Loucy (cell line): ENCODE measurements around the gene SOD1.
A peak's percentile ranks its signal among the peaks of the same experiment; 100 is the strongest.

ENCODE experiments used
- H2AFZ ChIP-seq: fragments of 200-600 bp; sonication (generic); 2 replicates; pipeline ENCODE4 v1.6.0; 2016; ENCODE audit warnings: antibody characterized with exemption, mild to moderate bottlenecking, low read length, moderate library complexity
- H3F3A ChIP-seq: fragments of 200-600 bp; 2 replicates; pipeline ENCODE4 v1.6.0; 2016; ENCODE audit warnings: antibody characterized with exemption, low read depth, mild to moderate bottlenecking
- H3K27me3 ChIP-seq: fragments of 200-600 bp; sonication (generic); 2 replicates; pipeline ENCODE4 v1.6.1; 2014; ENCODE audit warnings: low read length, mild to moderate bottlenecking; ENCODE audit not compliant: insufficient read depth, poor library complexity, severe bottlenecking
- H3K36me3 ChIP-seq: fragments of 200-600 bp; sonication (generic); 2 replicates; pipeline ENCODE4 v1.6.1; 2016; ENCODE audit warnings: low read length; ENCODE audit not compliant: insufficient read depth
- H3K4me1 ChIP-seq: fragments of 200-600 bp; sonication (generic); 2 replicates; pipeline ENCODE4 v1.5.1; 2014; ENCODE audit warnings: low read length, mild to moderate bottlenecking; ENCODE audit not compliant: insufficient read depth, poor library complexity, severe bottlenecking
- H3K4me2 ChIP-seq: fragments of 200-600 bp; sonication (generic); 2 replicates; pipeline ENCODE4 v1.6.0; 2014; ENCODE audit warnings: antibody characterized with exemption, low read length, low read depth, mild to moderate bottlenecking; ENCODE audit not compliant: poor library complexity, severe bottlenecking
- H3K4me3 ChIP-seq: fragments of 200-600 bp; sonication (generic); 2 replicates; pipeline ENCODE4 v1.5.1; 2014; ENCODE audit warnings: low read length, mild to moderate bottlenecking, mixed read lengths; ENCODE audit not compliant: poor library complexity, severe bottlenecking
- H3K79me2 ChIP-seq: fragments of 200-600 bp; sonication (generic); 2 replicates; pipeline ENCODE4 v1.6.1; 2014; ENCODE audit warnings: low read length; ENCODE audit not compliant: insufficient read depth
- H3K9ac ChIP-seq: fragments of 200-600 bp; sonication (generic); 2 replicates; pipeline ENCODE4 v1.6.0; 2014; ENCODE audit warnings: mild to moderate bottlenecking, low read depth, low read length, moderate library complexity; ENCODE audit not compliant: poor library complexity, severe bottlenecking
- H3K9me2 ChIP-seq: fragments of 200-600 bp; sonication (generic); replicated peaks from 2 replicates; pipeline ENCODE4 v1.6.1; 2016; ENCODE audit warnings: low read depth, low read length, mixed read lengths
- H3K9me3 ChIP-seq: fragments of 200-600 bp; sonication (generic); 2 replicates; pipeline ENCODE4 v1.6.1; 2014; ENCODE audit warnings: mild to moderate bottlenecking, antibody characterized with exemption, low read length, low read depth; ENCODE audit not compliant: insufficient read depth
- H4K20me1 ChIP-seq: fragments of 200-600 bp; sonication (generic); 2 replicates; pipeline ENCODE4 v1.6.0; 2014; ENCODE audit warnings: antibody characterized with exemption, low read length, mild to moderate bottlenecking; ENCODE audit not compliant: insufficient read depth, poor library complexity, severe bottlenecking
- EZH2phosphoT487 ChIP-seq: fragments of 200-600 bp; IDR thresholded peaks from 2 replicates; pipeline ENCODE4 v1.6.1; 2018; ENCODE audit warnings: antibody characterized with exemption, mild to moderate bottlenecking, moderate library complexity, borderline replicate concordance
- TF ChIP-seq, protein P1 (sequence below): fragments of 200-600 bp; sonication (generic); conservative IDR thresholded peaks from 2 replicates; pipeline ENCODE4 v1.5.1; 2014; ENCODE audit warnings: mild to moderate bottlenecking, antibody characterized with exemption, low read length

The SOD1 gene

GRCh38 chr21:31656199-31657095 is 3.0 kb upstream of the SOD1 start:
- peaks cover 33% of the 10 kb centered on the region for H3K4me1 ChIP-seq
- H3K9ac ChIP-seq: no peak overlapping the region
- no peak overlapping the region for H3K4me3 ChIP-seq
- H3K9me2 ChIP-seq: no peaks in the 10 kb centered on the region
- H2AFZ ChIP-seq: no peak overlapping the region
- peaks cover 19% of the 10 kb centered on the region for H3K79me2 ChIP-seq
- H3K36me3 ChIP-seq: no peaks in the 10 kb centered on the region
- no peaks in the 10 kb centered on the region for H3K9me3 ChIP-seq
- peaks cover 13% of the 10 kb centered on the region for H4K20me1 ChIP-seq
- peak overlapping the region; percentile 65 for H3K4me2 ChIP-seq
- no peaks in the 10 kb centered on the region for H3K27me3 ChIP-seq
- no peaks in the 10 kb centered on the region for H3F3A ChIP-seq
- no peak for TF ChIP-seq EZH2phosphoT487
- TF ChIP-seq, protein P1, sequence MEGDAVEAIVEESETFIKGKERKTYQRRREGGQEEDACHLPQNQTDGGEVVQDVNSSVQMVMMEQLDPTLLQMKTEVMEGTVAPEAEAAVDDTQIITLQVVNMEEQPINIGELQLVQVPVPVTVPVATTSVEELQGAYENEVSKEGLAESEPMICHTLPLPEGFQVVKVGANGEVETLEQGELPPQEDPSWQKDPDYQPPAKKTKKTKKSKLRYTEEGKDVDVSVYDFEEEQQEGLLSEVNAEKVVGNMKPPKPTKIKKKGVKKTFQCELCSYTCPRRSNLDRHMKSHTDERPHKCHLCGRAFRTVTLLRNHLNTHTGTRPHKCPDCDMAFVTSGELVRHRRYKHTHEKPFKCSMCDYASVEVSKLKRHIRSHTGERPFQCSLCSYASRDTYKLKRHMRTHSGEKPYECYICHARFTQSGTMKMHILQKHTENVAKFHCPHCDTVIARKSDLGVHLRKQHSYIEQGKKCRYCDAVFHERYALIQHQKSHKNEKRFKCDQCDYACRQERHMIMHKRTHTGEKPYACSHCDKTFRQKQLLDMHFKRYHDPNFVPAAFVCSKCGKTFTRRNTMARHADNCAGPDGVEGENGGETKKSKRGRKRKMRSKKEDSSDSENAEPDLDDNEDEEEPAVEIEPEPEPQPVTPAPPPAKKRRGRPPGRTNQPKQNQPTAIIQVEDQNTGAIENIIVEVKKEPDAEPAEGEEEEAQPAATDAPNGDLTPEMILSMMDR: no peak

- no peaks in the 10 kb centered on the region for H3K36me3 ChIP-seq
- no peak overlapping the region for H3K4me2 ChIP-seq
- H3K4me3 ChIP-seq: no peak overlapping the region
- H3K9ac ChIP-seq: no peak overlapping the region
- H3K4me1 ChIP-seq: peaks cover 43% of the 10 kb centered on the region
- no peaks in the 10 kb centered on the region for H3K9me3 ChIP-seq
- no peaks in the 10 kb centered on the region for H3F3A ChIP-seq
- no peaks in the 10 kb centered on the region for H3K9me2 ChIP-seq
- no peaks in the 10 kb centered on the region for H3K27me3 ChIP-seq
- H4K20me1 ChIP-seq: peaks cover 21% of the 10 kb centered on the region
- peaks cover 35% of the 10 kb centered on the region for H3K79me2 ChIP-seq
- TF ChIP-seq, protein P1: no peak
- no peak for TF ChIP-seq EZH2phosphoT487
- no peak overlapping the region for H2AFZ ChIP-seq
Measured at GRCh38 chr21:31658053-31658452, 1.4 kb upstream of the SOD1 start.

DNA sequence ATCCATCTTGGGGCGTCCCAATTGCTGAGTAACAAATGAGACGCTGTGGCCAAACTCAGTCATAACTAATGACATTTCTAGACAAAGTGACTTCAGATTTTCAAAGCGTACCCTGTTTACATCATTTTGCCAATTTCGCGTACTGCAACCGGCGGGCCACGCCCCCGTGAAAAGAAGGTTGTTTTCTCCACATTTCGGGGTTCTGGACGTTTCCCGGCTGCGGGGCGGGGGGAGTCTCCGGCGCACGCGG is 282 bp upstream of the SOD1 start:
- H3K9me3 ChIP-seq: no peaks in the 10 kb centered on the region
- H3K27me3 ChIP-seq: no peaks in the 10 kb centered on the region
- H4K20me1 ChIP-seq: peaks cover 32% of the 10 kb centered on the region
- H3K4me1 ChIP-seq: peaks cover 53% of the 10 kb centered on the region
- peak overlapping the region; percentile 92 for H2AFZ ChIP-seq
- H3F3A ChIP-seq: no peaks in the 10 kb centered on the region
- peaks cover 46% of the 10 kb centered on the region for H3K79me2 ChIP-seq
- H3K4me2 ChIP-seq: peak overlapping the region; percentile 80
- TF ChIP-seq, protein P1: no peak
- TF ChIP-seq EZH2phosphoT487: no peak
- H3K4me3 ChIP-seq: peak overlapping the region; percentile 89
- H3K9ac ChIP-seq: peak overlapping the region; percentile 79
- no peaks in the 10 kb centered on the region for H3K36me3 ChIP-seq
- H3K9me2 ChIP-seq: no peaks in the 10 kb centered on the region
